GM21576 (cell line): ENCODE results near the gene CABP4.
"Not testable (repeated sequence)": the region's sequence is repeated elsewhere in the genome, so short reads cannot be mapped to it uniquely, and the experiment has no call there.

Experiments used
- ATAC-seq: cut with Tn5 transposase; IDR thresholded peaks from one replicate; pipeline ENCODE4 v1.9.1; 2021; ENCODE audit warnings: mild to moderate bottlenecking, moderate library complexity; ENCODE audit not compliant: unreplicated experiment

Gene CABP4

DNA sequence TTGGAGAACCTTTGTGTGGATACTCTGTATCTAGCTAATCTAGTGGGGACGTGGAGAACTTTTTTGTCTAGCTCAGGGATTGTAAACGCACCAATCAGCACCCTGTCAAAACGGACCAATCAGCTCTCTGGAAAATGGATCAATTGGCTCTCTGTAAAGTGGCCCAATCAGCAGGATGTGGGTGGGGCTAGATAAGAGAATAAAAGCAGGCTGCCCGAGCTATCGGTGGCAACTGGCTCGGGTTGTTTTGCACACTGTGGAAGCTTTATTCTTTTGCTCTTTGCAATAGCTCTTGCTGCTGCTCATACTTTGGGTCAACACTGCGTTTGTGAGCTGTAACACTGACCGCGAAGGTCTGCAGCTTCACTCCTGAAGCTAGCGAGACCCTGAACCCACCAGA lies 21.5 kb downstream of the CABP4 start:
- not testable (repeated sequence) for ATAC-seq

DNA sequence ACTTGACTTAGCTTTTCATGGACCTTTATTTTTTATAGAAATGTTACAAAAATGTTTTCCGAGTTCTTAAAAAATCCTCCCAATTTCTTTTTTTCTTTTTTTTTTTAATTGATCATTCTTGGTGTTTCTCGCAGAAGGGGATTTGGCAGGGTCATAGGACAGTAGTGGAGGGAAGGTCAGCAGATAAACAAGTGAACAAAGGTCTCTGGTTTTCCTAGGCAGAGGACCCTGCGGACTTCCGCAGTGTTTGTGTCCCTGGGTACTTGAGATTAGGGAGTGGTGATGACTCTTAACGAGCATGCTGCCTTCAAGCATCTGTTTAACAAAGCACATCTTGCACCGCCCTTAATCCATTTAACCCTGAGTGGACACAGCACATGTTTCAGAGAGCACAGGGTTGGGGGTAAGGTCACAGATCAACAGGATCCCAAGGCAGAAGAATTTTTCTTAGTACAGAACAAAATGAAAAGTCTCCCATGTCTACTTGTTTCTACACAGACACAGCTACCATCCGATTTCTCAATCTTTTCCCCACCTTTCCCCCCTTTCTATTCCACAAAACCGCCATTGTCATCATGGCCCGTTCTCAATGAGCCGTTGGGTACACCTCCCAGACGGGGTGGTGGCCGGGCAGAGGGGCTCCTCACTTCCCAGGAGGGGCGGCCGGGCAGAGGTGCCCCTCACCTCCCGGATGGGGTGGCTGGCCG lies 22.3 kb downstream of the CABP4 start:
- ATAC-seq: not testable (repeated sequence)

DNA sequence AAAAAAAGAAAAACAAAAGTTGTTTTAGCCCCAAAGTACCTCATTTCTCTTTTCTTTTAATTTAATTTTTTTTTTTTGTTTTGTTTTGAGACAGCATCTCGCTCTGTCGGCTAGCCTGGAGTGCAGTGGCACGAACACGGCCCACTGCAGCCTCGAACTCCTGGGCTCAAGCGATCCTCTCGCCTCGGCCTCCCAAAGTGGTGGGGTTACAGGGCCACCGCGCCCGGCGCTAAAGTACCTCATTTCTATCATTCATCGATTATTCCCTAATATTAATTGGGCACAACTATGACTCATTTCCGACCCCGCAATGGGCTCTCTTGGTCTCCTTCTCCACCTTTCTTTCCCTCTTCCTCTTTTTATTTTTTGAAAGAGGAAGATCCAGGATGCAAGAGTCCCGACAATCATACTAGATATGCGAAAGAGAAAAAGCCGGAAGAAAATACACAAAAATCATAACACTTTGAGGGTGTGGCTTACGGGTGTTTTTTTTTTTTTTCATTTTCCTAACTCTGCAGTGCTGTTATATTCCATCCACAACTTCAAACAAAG lies 27.2 kb downstream of the CABP4 start:
- no peak for ATAC-seq

DNA sequence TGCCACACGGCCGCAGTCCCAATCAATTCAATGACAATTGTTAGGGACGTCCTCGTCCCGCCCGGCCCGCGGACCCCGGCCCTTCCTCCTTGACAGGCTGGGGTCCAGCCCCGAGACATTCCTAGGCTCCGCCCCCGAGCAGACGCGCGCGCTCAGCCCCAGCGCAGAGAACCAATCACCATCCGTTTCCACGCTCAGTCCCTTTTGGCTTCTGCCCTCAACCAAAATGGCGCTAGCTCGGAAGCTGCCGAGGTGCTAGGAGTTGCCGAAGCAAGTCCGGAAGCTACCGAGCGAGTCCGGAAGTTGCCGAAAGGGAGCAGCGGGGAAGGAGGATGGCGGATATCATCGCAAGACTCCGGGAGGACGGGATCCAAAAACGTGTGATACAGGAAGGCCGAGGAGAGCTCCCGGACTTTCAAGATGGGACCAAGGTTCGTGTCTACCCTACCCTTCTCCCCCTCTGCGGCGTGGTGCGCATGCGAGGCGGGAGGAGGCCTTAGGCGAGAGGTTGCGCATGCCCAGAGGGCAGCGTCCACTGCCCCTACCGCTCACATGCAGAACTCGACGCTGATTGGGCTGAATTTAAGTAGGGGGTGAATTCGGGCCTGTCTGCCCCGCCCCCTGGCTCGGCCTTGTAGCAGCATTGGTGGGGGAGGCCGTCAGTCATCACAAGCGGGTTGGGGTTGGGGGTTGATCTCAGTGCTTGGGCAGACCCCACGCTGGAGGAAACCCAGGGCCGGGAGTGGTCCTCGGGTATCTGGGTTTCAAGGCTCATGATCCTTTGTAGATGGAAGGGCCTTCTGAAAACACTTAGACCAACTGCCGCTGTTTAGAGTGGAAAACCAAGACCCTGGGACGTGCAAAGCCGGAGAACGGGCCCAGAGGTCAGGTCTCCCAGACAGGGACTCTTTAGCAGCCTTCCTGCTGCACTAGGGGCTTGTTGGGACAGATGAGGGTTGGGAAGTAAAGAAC lies 28.0 kb downstream of the CABP4 start, which contains the start of gene AIP:
Gene AIP, plus strand, starts transcription at position 200 of the 972 bp plus-strand sequence. Its CDS starts 133 bp downstream, at position 333.
- peak; percentile 57 for ATAC-seq

DNA sequence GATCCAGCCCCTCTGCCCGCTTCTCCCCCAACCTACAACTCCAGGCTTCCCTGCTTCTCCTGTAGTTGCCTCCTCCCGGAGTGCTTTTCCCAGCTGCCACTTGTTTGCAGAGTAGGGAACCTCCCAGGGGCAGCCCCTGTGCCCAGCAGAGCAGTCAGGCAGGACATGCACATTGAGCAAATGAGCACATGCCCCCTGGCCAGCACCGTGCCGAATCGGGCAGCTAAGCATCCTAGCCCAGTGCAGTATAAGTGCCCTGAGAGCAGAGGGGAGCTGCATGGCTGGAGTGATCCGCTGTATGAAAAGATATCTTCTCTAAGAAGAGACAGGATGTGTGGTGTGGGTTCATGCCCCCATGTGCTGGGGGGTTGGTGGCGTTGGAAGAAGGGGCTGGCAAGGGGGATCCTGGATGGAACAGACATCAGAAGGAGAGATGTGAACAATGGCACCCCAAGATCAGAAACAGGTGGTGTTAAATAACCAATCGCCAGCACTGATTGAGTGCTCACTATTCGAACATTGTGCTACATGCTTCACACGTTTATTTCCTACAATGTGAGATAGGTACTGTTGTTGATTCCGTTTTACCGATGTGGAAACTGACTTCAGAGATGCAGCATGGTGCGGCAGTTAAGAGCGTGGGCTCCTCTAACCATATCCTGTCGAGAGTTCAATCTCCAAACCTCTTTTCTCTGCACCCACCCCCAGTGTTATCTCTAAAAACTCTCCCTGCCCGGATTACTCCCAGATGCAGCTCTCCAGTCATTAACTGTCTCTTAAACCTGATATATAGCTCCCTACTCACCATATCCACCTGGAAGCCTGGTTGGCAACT lies 28.9 kb downstream of the CABP4 start:
- no peak for ATAC-seq

DNA sequence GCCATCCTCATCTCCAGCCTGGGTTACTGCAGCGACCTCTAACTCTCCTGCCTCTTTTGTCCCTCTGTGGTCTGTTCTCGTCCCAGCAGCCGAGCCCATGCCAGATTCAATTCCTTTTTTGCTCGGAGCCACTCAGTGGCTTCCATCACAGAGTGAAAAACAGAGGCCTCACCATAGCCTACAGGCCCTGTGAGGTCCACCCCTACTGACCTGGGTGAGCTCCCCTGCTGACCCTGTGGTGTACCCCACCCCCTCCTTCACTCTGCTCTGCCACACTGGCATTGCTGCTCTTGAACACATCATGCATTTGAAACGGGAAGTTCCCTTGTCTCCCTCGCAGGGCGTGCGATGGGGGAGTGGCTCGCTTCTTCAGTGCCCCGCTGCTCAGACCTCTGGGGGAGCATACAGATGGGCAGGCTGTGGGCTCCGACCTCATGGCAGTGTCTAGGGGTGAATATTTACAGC lies 29.7 kb downstream of the CABP4 start:
- ATAC-seq: no peak

DNA sequence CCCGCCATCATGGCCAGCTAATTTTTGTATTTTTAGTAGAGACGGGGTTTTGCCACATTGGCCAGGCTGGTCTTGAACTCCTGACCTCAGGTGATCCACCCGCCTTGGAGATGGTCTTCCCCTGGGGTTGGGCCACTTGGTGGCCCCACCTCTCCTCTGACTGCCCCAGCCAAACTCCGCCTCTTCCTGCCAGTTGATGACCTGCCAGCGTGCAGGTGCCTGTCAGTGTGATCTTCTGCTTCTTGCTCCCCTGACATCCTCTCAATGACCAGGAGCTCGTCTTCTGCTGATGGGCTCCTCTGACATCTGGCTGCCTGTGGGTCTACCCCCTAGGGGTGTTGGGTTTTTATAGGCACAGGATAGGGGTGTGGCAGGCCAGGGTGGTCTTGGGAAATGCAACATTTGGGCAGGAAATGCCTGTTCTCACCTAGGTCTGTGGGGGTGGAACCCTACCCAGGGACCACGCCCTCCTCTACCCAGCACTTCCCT lies 30.8 kb downstream of the CABP4 start:
- not testable (repeated sequence) for ATAC-seq

DNA sequence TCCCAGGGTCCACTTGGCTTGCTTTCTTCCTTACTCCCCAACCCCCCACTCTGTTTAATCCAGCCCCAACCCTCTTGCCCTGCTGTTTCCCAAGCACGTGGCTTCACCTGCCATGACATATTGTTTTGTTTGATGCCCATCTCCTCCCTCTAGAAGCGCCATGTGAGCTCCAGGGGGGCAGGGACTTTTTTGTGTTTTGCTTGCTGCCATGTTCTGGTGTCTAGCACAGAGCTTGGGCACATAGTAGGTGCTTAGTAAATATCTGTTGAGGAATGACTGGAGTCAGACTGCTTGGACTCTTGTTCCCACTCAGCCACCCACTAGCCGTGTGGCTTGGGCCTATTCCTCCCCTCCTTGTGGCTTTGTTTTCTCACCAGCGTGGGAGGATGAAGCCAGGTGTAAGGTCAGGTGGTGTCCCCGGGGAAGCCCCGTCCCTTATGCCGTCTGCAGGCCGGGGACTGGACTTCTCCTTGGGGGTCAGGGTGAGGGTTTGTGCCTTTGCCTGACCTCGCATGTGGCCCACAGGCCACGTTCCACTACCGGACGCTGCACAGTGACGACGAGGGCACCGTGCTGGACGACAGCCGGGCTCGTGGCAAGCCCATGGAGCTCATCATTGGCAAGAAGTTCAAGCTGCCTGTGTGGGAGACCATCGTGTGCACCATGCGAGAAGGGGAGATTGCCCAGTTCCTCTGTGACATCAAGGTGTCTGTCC lies 31.5 kb downstream of the CABP4 start:
- ATAC-seq: peak; percentile 23

DNA sequence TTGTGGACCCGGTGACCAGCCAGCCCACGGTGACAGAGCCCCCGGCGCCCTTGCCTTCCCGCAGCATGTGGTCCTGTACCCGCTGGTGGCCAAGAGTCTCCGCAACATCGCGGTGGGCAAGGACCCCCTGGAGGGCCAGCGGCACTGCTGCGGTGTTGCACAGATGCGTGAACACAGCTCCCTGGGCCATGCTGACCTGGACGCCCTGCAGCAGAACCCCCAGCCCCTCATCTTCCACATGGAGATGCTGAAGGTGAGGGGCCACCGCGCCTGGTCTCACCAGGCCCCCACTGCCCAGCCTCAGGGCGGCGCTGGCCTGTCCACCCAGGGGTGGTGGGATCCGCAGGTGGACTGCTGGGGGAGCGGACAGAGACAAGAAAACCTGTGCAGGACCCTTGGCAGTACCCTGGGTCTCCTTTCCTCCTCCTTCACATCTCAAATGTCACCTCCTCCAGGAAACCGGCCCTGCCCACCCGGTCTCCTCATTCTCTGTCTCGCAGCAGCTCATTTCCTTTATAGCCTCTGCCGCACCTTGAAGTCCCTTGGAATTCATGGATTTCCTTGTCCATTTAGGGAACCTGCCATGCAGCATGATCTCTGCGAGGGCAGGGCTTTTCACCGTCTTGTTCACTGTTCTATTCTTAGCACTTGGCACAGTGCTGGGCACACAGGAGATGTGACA lies 34.2 kb downstream of the CABP4 start:
- ATAC-seq: no peak

DNA sequence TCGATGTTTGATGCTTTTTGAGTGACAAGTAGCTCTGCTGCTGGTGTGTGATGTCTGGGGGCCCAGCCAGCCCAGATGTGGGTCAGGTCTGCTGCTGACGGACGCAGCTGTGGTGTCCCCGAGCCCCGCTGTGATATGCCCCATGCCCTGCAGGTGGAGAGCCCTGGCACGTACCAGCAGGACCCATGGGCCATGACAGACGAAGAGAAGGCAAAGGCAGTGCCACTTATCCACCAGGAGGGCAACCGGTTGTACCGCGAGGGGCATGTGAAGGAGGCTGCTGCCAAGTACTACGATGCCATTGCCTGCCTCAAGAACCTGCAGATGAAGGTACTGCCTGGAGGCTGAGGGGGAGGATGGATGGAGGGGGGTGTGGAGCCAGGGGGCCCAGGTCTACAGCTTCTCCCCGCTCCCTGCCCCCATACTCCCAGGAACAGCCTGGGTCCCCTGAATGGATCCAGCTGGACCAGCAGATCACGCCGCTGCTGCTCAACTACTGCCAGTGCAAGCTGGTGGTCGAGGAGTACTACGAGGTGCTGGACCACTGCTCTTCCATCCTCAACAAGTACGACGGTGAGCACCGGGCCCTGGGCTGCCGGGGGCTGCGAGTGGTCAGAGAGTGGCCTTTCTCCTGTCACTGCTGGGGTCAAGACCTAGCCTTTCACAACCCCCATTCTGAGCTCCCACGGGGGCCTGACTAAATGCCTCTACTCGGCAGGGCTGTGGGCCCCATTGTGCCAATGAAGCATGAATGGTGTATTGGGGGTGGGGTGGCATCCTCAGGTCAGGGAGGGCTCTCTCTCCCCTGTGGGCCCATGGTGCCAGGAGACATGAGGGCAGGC lies 35.0 kb downstream of the CABP4 start:
- ATAC-seq: no peak

DNA sequence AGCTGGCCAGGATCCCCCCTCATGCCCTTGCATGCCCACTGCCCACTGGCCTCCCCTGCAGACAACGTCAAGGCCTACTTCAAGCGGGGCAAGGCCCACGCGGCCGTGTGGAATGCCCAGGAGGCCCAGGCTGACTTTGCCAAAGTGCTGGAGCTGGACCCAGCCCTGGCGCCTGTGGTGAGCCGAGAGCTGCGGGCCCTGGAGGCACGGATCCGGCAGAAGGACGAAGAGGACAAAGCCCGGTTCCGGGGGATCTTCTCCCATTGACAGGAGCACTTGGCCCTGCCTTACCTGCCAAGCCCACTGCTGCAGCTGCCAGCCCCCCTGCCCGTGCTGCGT lies 35.5 kb downstream of the CABP4 start:
- ATAC-seq: no peak

DNA sequence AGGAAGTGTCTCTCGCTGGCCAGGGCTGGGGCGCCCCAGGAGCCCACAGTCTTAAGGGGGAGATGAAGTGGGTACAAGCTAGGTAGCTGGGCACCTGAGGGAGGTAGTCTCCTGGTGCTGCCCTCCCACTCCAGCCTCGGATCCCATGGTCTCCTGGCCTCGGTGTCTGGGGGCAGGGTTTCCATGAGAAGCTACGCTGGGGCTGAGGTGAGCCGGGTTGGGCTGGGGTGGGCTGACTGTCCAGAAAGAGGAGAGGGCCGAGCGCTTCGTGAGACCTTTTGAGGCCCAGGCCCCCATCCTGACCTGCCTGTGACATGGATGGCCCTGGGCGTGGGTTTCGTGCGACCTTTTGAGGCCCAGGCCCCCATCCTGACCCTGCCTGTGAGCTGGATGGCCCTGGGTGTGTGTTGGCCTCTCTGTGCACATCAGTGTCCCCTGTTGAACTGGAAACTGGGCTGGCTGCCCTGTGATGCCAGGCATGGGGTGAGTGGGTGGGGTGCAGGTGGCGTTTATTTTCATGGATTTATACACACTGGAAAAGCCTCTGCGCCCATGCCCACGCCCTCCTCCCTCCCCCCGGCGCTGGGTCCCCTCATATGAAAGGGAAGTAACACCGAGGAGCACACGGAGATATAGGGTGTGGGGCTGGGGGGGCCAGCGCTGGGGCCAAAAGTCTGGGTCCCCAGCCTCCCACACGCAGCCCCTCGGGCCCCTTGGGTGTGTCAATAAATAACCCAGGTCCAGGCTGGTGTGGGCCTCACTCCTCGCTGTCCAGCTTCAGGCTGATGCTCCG lies 36.3 kb downstream of the CABP4 start:
- ATAC-seq: no peak

DNA sequence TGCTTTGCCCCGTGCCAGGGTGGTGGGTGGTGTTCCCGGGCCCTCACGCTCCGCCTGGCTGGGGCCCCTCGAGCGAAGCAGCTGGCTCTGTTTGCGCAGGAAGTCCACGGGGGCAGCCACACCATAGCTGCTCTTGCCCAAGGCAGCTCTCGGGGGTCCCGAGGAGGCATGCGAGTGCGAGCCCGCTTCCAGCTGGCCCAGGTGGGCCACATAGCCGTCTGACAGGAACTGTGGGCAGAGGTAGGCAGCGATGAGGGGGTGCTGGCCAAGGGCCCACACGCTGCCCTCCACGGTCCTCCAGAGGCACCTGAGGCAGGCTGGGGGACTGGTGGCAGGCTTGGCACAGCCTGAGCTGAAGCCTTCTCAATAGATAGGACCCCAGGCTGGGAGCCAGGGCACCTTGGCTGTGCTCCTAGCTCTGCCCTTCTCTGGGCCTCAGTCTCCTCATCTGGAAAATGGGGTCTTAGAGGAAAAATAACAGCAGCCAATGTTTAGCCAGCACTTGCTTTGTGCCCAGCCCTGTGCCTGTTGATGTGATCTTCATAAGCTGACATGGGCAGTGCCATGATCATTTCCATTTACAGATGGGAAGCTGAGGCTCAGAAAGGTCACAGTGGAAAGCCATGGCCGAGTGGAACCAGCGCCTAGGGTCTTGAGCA lies 37.0 kb downstream of the CABP4 start:
- ATAC-seq: no peak

DNA sequence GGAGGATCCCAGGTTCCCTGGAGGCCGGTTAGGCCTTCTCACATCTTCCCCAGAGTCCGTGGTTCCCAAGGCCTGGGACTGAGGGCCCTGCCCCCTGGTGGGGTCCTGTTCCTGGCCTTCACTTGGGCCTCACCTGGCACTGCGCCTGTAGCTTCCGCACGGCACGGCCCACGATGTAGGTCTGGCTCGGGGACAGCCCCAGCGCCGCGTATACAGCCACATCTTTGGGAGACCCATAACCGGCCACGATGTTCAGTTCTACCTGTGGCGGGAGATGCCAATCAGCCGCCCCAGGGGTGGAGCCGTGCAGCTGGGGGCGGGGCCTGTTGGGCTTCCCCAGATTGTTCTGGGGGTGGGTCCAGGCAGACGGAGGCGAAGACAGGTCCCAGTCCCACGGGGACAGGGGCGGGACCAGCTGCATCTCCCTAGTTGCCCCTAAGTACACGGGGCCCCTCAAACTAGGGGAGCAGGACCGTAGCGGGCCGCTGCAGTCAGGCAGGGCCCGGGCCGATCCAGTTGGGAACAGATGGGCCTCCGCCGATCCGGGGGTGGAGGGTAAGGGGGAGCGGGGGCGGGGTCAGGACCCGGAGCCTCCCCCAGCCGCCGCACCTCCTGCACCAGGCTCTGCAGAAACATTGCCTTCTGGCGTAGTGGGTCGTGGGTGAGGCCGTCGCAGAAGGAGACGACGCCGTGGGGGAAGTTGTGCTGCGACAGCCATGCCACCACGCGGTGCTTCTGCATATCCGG lies 37.8 kb downstream of the CABP4 start:
- no peak for ATAC-seq

DNA sequence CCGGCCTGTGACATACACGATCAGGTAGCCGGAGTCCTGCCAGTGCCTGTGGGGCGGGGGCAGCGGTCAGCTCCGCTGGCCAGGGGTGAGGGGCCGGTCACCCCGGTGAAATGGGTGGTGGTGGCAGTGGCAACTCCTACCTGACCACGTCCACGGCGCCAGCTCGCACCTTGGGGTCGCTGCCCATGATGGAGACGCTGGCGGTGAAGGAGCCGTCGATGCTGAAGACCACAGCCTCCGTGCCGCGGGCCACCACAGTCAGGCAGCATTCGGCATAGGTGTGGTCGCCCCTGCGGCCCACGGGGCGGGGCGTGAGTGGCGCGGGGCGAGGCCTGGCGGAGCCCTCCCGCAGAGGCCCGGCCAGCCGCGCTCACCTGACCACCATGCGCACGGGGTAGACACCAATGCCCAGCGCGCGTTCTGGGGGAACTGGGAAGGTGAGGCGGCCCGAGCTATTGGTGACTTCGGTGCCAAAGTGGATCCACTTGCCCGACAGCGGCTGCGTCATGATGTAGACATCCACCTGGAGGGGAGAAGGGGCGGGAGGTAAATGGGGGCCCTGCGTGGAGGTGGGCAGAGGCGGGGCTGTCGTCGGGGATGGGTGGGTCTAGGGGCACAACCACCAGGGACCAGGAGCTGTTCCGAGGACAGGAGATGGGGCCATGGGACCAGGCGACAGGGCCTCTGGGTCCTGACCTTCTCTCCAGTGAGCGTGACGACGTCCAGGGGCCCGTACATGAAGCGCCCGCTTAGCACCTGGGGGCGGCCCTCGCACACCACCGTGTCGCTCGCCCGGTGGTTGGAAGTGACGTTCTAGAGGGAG lies 38.6 kb downstream of the CABP4 start:
- ATAC-seq: no peak
